Measurements from ENCODE around the gene SYTL5.

The SYTL5 gene

GRCh38 chrX:38048886-38049285, 42.5 kb downstream of the SYTL5 start:
- Histone ChIP-seq H3K36me3 (no peaks in the 10 kb centered on the region), H3K4me2 (no peak overlapping the region), H4K20me1 (no peaks in the 10 kb centered on the region)

GRCh38 chrX:38050806-38051205, 44.5 kb downstream of the SYTL5 start:
- H3K4me2 ChIP-seq, result peak overlapping the region in 2 of 11 experiments; percentile 53 to 70; a peak in 2 of 22 replicates
- no peaks in the 10 kb centered on the region for H3K27me3 ChIP-seq
- no peaks in the 10 kb centered on the region for H3K36me3 ChIP-seq
- H3K4me1 ChIP-seq, result peaks cover 0 to 23% (median 10%) of the 10 kb centered on the region in 10 experiments; a peak in 11 of 20 replicates
- H3K9ac ChIP-seq, result no peak overlapping the region
- H3K9me3 ChIP-seq (replicated peaks in 1 of 11), result peaks cover 0 to 15% (median 5%) of the 10 kb centered on the region in 11 experiments; a peak in 7 of 22 replicates
- no peak for TF ChIP-seq Cebpa-rat (IDR thresholded peaks at IDR 0.05)
- no peak overlapping the region for H3K4me3 ChIP-seq
- H4K20me1 ChIP-seq, result no peaks in the 10 kb centered on the region
- no peak overlapping the region for H3K27ac ChIP-seq

More at GRCh38 chrX:38048886-38049285, 42.5 kb downstream of the SYTL5 start:
- Histone ChIP-seq H3K4me1 (peaks cover 0 to 23% (median 10%) of the 10 kb centered on the region in 10 experiments; a peak in 11 of 20 replicates), H3K9ac (no peak overlapping the region), H3K4me3 (no peak overlapping the region), H3K9me3 (replicated peaks in 1 of 11) (peaks cover 0 to 15% (median 5%) of the 10 kb centered on the region in 11 experiments; a peak in 7 of 22 replicates), H3K27me3 (no peaks in the 10 kb centered on the region), H3K27ac (no peak overlapping the region)
- no peak for TF ChIP-seq Cebpa-rat (IDR thresholded peaks at IDR 0.05)

- no peaks in the 10 kb centered on the region for H3K36me3 ChIP-seq
- H3K9ac ChIP-seq, result no peak overlapping the region
- peak overlapping the region in 5 of 11 experiments; percentile 7 to 74 (median 52); a peak in 8 of 22 replicates for H3K27ac ChIP-seq
- peaks cover 0 to 23% (median 10%) of the 10 kb centered on the region in 10 experiments; a peak in 11 of 20 replicates for H3K4me1 ChIP-seq
- H4K20me1 ChIP-seq, result no peaks in the 10 kb centered on the region
- no peak overlapping the region for H3K4me3 ChIP-seq
- peaks cover 0 to 6% (median 4%) of the 10 kb centered on the region in 11 experiments; a peak in 7 of 22 replicates for H3K9me3 ChIP-seq (replicated peaks in 1 of 11)
- H3K27me3 ChIP-seq, result no peaks in the 10 kb centered on the region
- peak overlapping the region in 7 of 11 experiments; percentile 5 to 70 (median 53); a peak in 12 of 22 replicates for H3K4me2 ChIP-seq
- peak in 2 of 11 experiments; percentile 28 to 50; a peak in 3 of 22 replicates for TF ChIP-seq Cebpa-rat (IDR thresholded peaks at IDR 0.05)
These were observed 45.7 kb downstream of the SYTL5 start for GRCh38 chrX:38052096-38052495.

- Histone ChIP-seq H3K4me1 (peaks cover 0 to 23% (median 10%) of the 10 kb centered on the region in 10 experiments; a peak in 11 of 20 replicates), H3K9ac (no peak overlapping the region), H4K20me1 (no peaks in the 10 kb centered on the region), H3K27ac (no peak overlapping the region), H3K36me3 (no peaks in the 10 kb centered on the region), H3K4me3 (no peak overlapping the region), H3K27me3 (no peaks in the 10 kb centered on the region), H3K9me3 (replicated peaks in 1 of 11) (no peaks in the 10 kb centered on the region), H3K4me2 (no peak overlapping the region)
- TF ChIP-seq Cebpa-rat (IDR thresholded peaks at IDR 0.05), result no peak
These were observed 49.0 kb downstream of the SYTL5 start for GRCh38 chrX:38055170-38055847.

GRCh38 chrX:38060331-38060878, 54.1 kb downstream of the SYTL5 start:
- no peaks in the 10 kb centered on the region for H4K20me1 ChIP-seq
- H3K4me1 ChIP-seq, result peaks cover 0 to 6% (median 0%) of the 10 kb centered on the region in 10 experiments; a peak in 1 of 20 replicates
- no peak overlapping the region for H3K4me3 ChIP-seq
- TF ChIP-seq Cebpa-rat (IDR thresholded peaks at IDR 0.05), result no peak
- no peaks in the 10 kb centered on the region for H3K9me3 ChIP-seq (replicated peaks in 1 of 11)
- H3K4me2 ChIP-seq, result no peak overlapping the region
- no peaks in the 10 kb centered on the region for H3K27me3 ChIP-seq
- H3K9ac ChIP-seq, result no peak overlapping the region
- no peak overlapping the region for H3K27ac ChIP-seq
- H3K36me3 ChIP-seq, result no peaks in the 10 kb centered on the region

- no peak overlapping the region for H3K27ac ChIP-seq
- no peak for TF ChIP-seq Cebpa-rat (IDR thresholded peaks at IDR 0.05)
- no peak overlapping the region for H3K4me2 ChIP-seq
- no peak overlapping the region for H3K9ac ChIP-seq
- H3K4me1 ChIP-seq, result peaks cover 0 to 6% (median 0%) of the 10 kb centered on the region in 10 experiments; a peak in 1 of 20 replicates
- no peaks in the 10 kb centered on the region for H4K20me1 ChIP-seq
- H3K27me3 ChIP-seq, result no peaks in the 10 kb centered on the region
- no peak overlapping the region for H3K4me3 ChIP-seq
- peaks cover 0 to 9% (median 0%) of the 10 kb centered on the region in 11 experiments; a peak in 5 of 22 replicates for H3K9me3 ChIP-seq (replicated peaks in 1 of 11)
- no peaks in the 10 kb centered on the region for H3K36me3 ChIP-seq
These were observed 55.0 kb downstream of the SYTL5 start for GRCh38 chrX:38061335-38061734.

GRCh38 chrX:38066934-38067333, 60.6 kb downstream of the SYTL5 start:
- Histone ChIP-seq H3K4me1 (no peaks in the 10 kb centered on the region), H3K4me3 (no peak overlapping the region), H3K27ac (no peak overlapping the region), H4K20me1 (no peaks in the 10 kb centered on the region), H3K27me3 (no peaks in the 10 kb centered on the region), H3K36me3 (no peaks in the 10 kb centered on the region), H3K9ac (no peak overlapping the region), H3K4me2 (no peak overlapping the region), H3K9me3 (replicated peaks in 1 of 11) (peaks cover 0 to 27% (median 0%) of the 10 kb centered on the region in 11 experiments; a peak in 6 of 22 replicates)
- no peak for TF ChIP-seq Cebpa-rat (IDR thresholded peaks at IDR 0.05)

GRCh38 chrX:38069273-38069672, 62.9 kb downstream of the SYTL5 start:
- H3K4me2 ChIP-seq, result no peak overlapping the region
- H3K27ac ChIP-seq, result no peak overlapping the region
- H3K27me3 ChIP-seq, result no peaks in the 10 kb centered on the region
- TF ChIP-seq Cebpa-rat (IDR thresholded peaks at IDR 0.05), result no peak
- peaks cover 0 to 5% (median 0%) of the 10 kb centered on the region in 10 experiments; a peak in 1 of 20 replicates for H3K4me1 ChIP-seq
- no peak overlapping the region for H3K9ac ChIP-seq
- no peaks in the 10 kb centered on the region for H3K36me3 ChIP-seq
- H3K4me3 ChIP-seq, result no peak overlapping the region
- peaks cover 0 to 27% (median 0%) of the 10 kb centered on the region in 11 experiments; a peak in 6 of 22 replicates for H3K9me3 ChIP-seq (replicated peaks in 1 of 11)
- H4K20me1 ChIP-seq, result no peaks in the 10 kb centered on the region

GRCh38 chrX:38069991-38070390, 63.6 kb downstream of the SYTL5 start:
- TF ChIP-seq Cebpa-rat (IDR thresholded peaks at IDR 0.05), result no peak
- Histone ChIP-seq H3K9me3 (replicated peaks in 1 of 11) (peaks cover 0 to 27% (median 0%) of the 10 kb centered on the region in 11 experiments; a peak in 6 of 22 replicates), H3K4me3 (no peak overlapping the region), H3K9ac (no peak overlapping the region), H3K27me3 (no peaks in the 10 kb centered on the region), H3K27ac (no peak overlapping the region), H4K20me1 (no peaks in the 10 kb centered on the region), H3K4me2 (no peak overlapping the region), H3K4me1 (peaks cover 0 to 5% (median 0%) of the 10 kb centered on the region in 10 experiments; a peak in 1 of 20 replicates), H3K36me3 (no peaks in the 10 kb centered on the region)

Measured in BLaER1 treated with 17β-estradiol and CSF1 and Interleukin-3, amounts not matched to agents 10 nM and 100 nM (cell line).